OCI-M2 (cell line): ENCODE results near the gene INHBE.
"Not testable (repeated sequence)": the region's sequence is repeated elsewhere in the genome, so short reads cannot be mapped to it uniquely, and the experiment has no call there.

Experiments
- DNase-seq: peaks from one replicate; lab custom pipeline; 2025; ENCODE audit not compliant: unreplicated experiment; lab: John Stamatoyannopoulos, UW

Gene INHBE

DNA sequence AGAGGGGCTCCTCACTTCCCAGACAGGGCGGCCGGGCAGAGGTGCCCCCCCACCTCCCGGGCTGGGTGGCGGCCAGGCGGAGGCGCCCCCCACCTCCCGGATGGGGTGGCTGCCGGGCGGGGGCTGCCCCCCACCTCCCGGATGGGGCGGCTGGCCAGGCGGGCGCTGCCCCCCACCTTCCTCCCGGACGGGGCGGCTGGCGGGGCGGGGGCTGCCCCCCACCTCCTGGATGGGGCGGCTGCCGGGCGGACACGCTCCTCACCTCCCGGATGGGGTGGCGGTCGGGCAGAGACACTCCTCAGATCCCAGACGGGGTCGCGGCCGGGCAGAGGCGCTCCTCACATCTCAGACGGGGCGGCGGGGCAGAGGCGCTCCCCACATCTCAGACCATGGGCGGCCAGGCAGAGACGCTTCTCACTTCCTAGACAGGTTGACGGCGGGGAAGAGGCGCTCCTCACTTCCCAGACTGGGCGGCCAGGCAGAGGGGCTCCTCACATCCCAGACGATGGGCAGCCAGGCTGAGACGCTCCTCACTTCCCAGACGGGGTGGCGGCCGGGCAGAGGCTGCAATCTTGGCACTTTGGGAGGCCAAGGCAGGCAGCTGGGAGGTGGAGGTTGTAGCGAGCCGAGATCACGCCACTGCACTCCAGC is 40.1 kb downstream of the INHBE start:
- not testable (repeated sequence) for DNase-seq

DNA sequence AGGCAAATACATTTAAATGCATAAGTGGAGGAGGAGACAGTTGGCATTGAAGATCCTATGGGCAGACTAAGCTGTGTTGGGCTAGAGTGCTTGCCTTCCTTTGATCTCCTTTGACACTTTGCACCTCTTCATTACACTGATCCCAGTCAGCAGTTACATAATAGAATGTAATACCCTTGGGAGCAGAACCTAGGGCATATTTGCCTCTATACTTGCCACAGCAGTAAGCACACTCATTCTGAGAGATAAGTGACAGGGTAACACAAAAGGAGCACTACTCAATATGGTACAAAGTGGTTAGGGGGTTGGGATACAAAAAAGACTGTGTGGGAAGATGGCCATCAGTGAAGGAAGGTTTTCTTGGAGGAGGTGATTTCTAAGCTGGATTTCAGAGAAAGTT is 41.7 kb downstream of the INHBE start:
- DNase-seq: no peak

DNA sequence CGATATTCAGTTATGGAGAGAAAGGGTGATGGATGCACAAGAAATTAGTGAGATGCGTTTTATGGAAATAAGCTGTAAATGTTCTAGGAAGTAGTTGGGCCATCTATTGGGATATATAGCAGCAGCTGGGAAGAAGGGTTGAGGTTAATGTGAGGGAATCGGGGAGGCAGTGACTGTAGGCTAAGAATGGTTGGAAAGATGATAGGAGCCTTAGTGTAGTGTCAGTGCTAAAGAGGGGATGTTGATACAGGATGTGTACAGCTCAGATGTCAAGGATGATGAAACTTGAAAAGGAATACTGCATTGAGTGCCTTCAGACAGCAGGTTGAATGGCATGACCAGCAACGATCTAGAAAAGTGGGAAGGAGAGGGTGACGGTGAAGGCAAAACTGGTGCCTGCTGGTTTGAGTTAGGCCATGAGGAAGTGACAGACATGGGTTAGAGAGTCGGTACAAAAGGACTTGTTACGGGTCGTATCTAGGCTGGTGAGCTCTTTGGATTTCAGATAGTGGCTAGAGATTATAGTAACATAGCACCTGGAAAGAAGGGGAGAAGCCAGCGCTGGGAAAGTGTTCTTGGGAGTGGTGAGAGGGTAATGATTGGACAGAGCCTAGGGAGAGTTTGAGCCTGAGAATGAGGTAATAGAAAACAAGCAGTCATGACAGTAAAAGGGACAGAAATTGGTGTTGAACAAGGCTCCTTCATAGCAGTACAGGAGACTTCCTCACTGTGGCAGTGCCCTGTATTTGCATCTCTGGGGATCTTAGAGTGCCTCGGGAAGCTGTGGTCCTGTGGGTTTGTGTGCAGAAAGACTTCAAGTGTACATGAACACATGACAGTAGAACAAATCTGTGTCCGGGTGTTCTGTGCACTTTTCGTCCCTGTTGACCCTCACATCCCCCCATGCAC is 42.4 kb downstream of the INHBE start:
- DNase-seq: no peak

DNA sequence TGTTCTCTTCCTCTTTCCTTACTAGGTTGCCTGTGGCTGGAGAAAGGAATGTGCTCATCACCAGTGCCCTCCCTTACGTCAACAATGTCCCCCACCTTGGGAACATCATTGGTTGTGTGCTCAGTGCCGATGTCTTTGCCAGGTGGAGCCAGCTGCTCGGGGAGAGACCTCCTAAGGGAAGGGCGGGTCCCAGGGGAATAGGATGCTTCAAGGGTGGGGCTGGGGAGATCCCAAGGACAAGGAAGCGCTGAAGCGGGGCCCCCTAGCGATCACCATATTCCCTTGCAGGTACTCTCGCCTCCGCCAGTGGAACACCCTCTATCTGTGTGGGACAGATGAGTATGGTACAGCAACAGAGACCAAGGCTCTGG is 43.0 kb downstream of the INHBE start:
- DNase-seq: no peak

DNA sequence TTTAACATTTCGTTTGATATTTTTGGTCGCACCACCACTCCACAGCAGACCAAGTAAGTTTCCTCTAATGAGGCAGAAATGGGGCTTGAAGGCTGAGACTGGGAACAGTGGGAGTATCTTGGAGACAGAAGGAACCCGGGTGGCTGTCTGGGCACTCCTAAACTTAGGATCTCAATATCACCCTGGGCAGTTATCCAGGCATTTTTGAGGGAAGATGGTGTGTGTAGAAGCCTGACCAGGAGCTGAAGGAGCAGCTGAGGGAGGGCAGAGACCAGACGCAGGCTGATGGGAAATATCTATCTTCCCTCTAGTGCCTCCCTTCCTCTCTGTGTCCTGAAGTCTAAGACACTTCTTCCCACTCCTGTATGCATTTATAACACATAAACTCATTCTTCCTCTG is 43.5 kb downstream of the INHBE start:
- no peak for DNase-seq

DNA sequence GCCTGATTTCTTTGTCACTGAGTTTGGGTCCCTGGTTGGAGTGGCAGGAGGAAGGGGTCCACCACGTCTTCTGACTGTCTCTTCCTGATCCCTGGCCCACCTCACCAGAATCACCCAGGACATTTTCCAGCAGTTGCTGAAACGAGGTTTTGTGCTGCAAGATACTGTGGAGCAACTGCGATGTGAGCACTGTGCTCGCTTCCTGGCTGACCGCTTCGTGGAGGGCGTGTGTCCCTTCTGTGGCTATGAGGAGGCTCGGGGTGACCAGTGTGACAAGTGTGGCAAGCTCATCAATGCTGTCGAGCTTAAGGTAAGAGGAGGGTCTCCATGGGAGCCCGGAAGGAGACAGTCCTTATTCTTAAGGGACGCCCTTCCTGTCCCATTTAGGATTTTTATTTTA is 45.1 kb downstream of the INHBE start:
- DNase-seq: no peak

DNA sequence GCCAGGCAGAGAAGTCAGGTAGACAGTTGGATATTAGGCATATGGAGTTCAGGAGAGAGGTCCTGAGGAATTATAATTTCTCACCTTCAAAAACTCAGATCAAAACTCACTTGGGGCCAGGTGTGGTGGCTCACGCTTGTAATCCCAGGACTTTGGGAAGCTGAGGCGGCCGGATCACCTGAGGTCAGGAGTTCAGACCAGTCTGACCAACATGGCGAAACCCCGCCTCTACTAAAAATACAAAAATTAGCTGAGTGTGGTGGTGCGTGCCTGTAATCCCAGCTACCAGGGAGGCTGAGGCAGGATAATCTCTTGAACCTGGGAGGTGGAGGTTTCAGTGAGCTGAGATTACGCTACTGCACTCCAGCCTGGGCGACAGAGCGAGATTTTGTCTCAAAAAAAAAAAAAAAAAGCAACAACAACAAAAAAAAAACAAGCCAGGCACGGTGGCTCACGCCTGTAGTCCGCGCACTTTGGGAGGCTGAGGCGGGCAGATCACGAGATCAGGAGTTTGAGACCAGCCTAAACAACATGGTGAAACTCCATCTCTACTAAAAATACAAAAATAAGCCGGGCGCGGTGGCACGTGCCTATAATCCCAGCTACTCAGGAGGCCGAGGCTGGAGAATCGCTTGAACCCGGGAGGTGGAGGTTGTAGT is 47.3 kb downstream of the INHBE start:
- DNase-seq: not testable (repeated sequence)

DNA sequence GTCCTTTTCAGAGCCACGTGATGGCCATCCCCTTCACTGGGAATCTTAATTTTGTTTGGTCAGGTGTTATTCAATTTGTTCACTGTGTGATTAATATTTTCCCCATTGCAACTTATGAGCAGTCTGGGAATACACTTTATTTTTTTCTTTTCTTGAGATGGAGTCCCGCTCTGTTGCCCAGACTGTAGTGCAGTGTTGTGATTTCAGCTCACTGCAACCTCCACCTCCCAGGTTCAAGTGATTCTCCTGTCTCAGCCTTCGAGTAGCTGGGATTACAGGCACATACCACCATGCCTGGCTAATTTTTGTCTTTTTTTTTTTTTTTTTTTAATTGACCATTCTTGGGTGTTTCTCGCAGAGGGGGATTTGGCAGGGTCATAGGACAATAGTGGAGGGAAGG is 51.4 kb downstream of the INHBE start:
- not testable (repeated sequence) for DNase-seq
